DLD1 (cell line): ENCODE measurements around the gene SPOPL.

Source experiments
- in situ Hi-C: cut with HindIII; loops from 2 replicates; pipeline ENCODE4 v1.10.0; 2017; ENCODE audit warnings: low sequenced_read_pairs

The SPOPL gene

DNA sequence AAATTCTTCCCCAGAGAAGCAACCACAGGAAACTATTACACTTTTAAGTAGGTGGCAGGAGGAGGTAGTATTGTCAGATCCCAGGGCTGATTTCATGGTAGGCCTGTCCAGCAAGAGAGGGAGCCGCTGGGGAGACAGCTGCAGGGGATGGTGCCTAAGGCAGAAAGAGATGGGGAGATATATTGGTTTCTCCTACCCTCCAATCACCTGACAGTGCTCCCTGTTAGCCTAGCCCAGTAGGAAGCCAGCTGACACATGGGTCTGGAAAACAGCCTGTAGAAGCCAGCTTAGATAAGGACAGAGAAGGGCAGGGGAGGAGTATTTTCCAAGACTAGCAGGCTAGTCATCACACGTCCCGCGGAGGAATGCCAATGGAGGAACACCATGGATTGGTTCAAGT, 8.2 kb upstream of the SPOPL start:
- in situ Hi-C loops, result no loop called here

DNA sequence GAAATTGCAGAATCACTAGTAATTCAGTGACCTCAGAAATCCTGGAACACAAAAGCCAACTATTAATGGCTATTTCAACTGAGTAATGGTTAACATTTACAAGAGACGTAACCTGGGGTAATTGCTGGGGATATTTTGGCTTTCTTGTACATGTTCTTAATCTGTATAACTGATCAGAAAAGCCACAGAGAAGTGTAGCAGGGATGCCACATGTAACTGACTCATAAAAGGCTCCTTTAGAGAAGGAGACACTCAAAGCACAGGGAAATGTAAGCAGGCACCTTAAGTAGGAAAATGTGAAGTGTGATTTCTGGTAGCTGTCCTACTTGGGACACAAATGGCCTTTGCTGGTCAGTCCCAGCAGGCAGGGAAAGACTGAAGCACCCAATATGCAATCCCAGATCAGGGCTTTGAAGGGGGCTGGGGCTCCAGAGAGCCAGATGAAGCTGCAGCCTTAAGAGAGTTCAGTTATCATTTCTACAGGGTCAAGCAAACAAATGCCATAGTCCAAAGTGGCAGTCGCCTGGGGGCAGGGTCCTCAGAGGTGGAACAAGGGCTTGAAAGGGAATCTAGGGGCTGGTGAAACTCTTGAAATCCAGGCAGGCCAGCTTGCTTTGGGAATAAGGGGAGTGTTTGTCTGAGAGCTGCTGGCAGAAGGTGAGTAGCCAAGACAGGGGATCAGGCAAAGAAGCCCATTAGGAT, 7.2 kb upstream of the SPOPL start:
- in situ Hi-C loops, result no loop called here

DNA sequence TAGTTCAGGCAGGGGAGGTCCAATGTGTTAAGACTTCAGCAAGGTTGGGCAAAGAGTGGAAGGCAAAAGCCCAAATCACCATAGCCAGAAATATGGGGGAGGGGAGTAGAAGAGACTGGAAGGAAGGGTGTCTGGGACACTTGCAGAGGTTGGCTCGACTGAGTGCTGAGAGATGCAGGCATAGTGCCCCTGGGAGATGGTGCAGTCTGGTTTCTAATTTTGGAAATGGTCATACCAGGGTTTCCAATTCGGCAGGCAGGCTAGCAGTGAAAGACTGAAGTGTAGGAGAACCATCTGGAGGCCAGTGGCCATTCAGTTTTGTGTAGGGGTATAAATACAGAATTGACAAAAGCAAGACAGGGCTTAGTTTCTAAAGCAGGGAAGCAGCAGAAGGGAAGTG, 6.2 kb upstream of the SPOPL start:
- in situ Hi-C loops, result no loop called here

DNA sequence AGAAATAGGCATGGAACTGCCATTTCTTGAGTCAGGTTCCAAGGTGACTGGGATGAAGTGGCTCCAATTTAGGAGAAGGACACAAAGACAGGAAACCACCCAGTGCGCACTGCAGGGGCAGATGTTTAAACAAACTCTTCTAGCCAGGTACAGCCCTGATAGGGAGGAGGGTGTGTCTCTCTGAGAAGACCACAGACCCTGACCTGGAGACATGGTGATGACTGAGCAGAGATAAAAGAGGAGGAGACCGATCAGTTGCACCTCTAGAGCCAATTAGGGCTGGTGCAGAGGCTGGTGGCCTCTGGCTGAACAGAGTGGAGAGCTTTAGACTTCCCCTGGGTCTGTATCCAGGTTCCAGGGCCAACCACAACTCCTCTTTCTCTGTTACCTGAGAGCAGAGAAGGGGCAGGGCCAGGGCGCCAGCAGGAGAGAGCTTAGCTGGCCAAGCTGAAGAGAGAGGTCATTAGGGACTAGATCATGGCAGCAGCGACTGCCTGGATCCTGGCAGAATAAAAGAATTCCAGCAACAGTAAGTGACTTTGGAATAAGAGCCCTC, 5.4 kb upstream of the SPOPL start:
- in situ Hi-C loops, result no loop called here

DNA sequence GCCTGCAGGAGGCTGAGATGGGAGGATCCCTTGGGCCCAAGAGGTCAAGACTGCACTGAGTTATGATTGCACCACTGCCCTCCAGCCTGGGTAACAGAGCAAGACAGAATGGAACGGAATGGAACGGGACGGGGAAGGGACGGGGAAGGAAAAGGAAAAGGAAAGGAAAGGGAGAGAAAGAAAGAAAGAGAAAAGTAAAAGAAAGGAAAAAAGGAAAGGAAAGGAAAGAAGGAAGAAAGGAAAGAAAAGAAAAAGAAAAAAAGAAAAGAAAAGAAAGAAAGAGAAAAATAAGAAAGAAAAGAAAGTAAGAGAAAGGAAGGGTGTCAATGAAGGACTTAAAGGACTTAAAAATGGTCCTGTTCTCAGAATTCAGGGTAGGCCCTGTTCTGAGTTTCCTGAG, 4.3 kb upstream of the SPOPL start:
- in situ Hi-C loops, result no loop called here

DNA sequence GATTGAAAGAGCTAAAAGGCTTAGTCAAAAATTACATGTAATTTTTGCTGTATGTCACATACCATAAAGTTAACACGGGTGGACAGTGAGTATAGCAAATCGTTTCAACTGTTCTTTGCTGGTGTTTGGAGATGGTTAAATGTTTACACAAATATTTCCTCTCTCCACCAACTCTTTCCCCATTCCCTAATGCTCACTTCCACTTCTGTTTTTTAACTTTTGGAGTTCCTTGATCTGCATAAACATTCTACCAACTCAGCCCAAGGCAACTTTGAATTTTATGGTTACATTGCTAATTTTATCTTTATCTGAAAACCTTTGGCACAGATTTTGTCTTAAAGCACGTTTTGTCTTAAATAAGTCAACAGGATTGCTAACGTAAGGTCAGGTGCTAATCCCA, 1.9 kb upstream of the SPOPL start:
- in situ Hi-C loops, result no loop called here

DNA sequence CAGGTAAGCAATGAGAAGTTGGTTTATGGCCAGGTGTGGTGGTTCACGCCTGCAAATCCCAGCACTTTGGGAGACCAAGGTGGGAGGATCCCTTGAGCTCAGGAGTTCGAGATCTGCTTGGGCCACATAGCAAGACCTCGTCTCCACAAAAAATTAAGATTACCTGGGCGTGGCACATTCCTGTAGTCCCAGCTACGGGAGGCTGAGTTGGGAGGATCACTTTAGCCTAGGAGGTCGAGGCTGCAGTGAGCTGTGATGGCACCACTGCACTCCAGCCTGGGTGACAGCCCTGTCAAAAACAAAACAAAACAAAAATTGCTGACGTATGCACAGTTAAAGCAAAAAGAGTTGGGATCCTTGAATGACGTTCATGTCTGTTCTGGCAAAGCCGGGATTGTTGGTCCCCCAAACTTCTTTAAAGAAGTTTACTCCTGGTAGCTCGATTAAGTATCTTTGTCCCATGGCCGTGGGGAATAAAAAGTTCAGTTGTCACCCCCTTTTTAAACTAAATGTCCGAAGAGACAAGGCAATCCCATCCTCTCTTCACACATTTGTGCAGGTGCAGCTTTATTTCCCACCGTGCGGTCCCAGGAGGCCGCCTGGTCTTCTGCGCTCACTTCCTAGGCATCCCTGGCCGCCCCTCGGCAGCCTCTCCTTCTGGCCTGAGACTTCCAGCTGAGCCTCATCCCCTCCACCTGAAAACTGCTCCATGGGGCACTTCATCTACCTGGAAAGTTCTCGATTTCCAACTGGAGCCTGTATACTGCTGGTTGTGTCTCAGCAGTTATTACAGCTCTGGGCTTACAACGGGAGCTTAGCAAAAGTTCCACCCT, 762 bp upstream of the SPOPL start:
- in situ Hi-C loops, result no loop called here

DNA sequence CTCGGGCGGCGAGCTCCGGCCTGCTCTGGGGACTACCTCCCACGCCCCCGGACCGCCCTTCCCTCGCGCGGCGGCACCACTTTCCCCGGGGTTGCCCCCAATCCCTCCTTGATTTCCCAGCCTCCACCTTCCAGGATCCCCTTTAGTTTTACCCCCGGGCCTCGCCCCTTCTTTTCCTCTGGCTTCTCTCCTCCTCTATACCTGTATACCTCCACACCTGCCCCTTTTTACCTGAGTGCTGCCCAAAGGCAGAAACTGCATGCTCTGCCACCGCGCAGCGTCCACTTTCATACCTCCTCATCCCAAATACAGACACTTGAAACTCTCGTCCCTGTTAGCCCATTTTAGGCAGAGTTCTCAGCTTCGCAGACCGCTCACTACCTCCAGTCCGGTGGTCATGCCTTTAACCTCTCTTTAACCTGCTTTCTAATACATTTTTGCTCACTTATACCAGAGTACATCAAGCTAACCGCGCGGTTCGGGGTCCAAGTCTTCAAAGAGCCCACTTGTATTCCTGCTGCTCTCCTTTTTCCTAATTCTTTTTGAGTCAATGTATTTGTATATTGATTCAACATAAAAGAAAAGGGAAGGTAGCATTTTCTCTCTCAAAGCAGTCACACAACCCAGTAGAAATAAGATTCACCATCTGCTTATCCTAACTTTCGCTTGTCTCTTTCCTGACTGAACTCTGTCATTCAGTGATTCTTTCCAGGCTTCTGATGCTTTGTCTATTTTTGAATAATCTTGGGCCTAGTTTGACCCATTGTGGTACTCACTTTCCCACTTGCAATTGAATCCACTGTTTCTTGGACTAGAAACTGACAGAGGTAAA, 901 bp downstream of the SPOPL start:
- in situ Hi-C loops, result no loop called here

DNA sequence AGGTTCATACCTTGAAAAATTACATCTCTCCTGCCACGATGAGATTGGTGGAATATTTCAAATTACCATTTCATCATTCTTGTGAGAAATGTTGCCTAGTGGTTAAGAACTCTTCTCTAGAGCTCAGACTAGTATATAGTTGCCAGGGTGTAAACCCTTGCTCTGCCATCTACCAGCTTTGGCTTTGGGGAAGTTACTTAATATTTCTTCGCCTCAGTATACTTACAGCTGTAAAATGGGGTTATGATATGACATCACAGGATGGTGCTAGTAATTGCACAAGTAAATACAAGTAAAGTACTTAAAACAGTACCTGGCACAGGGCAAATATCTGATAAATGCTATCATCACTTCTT, 1.5 kb downstream of the SPOPL start:
- in situ Hi-C loops, result no loop called here

DNA sequence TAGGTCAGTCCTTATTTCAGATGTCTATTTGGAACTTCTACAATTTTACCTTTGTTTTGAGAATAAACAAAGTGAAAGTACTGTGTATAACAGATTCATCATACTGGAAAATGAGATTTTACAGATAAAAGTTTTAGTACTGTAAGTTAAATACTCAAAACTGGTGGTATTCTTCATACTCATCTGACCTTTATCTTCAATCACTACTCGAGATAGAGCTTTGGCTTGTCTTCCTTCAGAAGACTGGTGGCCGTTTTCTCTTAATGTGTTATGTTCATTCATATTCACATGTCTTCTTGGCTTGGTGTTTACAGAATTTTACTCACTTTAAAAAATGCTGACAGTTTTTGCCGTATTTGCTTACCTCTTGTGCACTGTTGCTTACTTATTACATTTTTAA, 2.1 kb downstream of the SPOPL start:
- in situ Hi-C loops, result no loop called here

DNA sequence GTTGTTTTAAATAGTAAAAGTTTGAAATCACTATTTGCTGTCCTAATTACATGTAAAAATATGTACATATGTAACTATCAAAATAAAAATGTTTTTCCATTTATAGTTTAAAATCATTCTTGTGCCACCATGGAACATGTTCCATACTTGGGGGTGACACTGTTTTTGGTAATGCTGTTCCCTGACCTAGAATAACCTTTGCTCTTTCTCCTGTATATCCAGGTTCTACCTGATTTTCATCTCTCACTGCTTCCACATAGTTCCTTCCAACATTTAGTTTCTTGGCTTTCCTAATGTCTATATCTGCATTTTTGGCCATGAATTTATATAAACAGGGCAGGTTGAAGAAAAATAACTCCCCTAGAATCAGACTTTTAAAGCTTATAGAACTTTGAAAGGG, 2.5 kb downstream of the SPOPL start:
- in situ Hi-C loops, result no loop called here

DNA sequence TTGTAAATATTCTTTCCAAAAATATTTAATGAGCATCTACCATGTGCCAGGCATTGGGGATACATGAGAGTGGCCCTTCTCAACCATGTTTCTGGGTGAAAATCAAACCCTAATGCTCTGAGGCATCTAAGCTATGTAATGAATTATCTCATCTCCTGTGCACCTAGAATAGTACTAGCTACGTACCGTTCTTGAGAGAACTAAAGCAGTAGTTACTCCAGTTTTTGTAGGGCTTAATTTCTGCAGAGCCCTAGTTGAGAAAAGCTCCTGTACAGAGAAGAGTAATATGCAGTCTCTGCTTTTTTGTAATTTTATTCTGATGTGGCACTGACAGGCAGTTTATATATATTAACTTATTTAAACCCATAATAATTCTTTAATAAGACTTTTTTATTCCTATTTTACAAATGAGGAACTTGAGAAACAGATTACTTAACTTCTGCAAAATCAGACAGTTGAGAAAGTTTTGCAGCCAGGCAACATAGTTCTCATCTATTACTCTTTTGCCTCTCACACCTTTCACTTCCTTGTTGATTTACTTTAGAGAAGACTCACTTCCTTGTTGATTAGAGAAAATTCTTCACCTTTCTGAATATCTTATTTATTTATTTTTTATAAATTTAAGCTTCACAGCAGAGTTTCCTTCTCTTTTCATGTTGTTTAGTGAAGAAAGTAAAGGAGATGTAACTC, 3.1 kb downstream of the SPOPL start:
- in situ Hi-C loops, result no loop called here

DNA sequence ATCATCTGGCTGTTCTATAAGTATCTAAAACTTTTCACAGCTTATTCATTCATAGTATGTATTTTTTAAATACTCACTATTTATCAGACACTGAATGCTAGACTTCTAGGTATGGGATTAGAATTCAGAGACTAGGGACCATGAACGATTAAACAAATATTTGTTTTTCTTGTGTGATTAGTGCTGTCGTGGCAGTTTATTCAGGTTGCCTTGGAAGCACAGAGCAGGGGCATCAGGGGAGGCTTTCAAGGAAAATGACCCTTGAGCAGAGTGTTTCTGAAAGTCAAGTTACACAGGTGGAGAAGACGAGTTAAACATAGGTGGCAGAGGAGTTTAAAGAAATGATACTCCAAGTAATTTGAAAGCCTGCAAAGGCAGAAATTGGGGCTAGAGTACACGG, 5.7 kb downstream of the SPOPL start:
- in situ Hi-C loops, result no loop called here

DNA sequence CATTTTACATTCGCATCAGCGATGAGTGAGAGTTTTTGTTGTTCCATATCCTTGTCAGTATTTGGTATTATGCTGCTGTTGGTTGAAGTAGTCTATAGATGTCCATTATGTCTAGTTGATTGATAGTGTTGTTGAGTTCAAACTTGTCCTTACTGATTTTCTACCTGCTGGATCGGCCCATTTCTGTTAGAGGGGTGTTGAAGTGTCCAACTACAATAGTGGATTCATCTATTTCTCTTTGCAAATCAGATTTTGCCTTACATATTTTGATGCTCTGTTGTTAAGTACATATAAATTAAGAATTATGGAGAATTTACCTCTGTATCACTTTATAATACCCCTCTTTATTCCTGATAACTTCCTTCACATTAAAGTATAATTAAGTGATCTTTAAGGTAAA, 8.7 kb downstream of the SPOPL start:
- in situ Hi-C loops, result no loop called here

DNA sequence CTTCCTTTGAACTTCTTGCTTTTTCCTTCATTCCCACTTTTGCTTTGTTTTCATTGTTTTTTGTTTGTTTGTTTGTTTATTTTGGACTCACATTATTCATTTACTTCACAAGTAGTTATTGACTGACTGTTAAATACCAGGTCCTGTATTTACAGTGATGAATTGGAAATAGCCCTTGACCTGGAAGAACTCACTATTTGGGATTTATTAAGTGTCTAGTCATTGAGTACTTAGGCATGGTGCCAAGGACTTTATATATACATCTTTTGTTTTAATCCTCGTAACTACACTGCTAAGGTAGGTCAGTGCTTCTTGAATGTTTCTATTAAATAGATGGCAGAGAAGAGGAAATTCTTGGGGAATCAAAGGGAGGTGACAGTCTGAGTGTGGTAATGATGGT, 11.1 kb downstream of the SPOPL start:
- in situ Hi-C loops, result no loop called here

DNA sequence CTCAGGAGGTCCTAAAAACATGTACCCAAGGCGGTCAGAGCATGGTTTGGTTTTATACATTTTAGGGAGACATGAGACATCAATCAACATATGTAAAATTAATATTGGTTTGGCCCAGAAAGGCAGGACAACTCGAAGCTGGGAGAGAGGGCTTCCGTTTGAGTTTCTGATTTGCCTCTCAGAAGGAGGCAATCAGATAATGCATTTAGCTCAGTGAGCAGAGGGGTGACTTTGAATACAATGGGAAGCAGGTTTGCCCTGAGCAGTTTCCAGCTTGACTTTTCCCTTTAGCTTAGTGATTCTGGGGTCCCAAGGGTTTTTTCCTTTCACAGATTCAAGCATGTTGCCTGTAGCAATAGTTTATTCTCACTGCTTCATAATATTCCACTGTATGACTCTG, 12.6 kb downstream of the SPOPL start:
- in situ Hi-C loops, result no loop called here

DNA sequence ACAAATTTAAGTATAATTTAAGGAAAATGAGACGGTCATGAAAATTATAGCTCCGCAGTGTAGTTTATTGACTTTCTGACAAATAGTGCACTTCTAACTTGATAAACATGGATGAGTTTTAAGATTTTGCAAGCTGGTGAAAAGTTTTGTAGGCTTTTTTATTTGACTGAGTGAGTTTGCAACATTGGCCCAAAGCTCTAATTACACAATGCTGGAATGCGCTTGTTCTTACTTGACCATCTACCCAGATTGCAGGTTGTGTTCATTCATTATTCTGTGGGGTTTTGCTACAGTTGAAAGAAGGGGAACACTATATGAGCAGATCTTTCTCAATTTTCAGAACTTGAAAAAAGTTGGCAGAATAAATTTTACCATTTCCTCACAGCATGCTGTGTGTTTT, 13.5 kb downstream of the SPOPL start:
- in situ Hi-C loops, result no loop called here

DNA sequence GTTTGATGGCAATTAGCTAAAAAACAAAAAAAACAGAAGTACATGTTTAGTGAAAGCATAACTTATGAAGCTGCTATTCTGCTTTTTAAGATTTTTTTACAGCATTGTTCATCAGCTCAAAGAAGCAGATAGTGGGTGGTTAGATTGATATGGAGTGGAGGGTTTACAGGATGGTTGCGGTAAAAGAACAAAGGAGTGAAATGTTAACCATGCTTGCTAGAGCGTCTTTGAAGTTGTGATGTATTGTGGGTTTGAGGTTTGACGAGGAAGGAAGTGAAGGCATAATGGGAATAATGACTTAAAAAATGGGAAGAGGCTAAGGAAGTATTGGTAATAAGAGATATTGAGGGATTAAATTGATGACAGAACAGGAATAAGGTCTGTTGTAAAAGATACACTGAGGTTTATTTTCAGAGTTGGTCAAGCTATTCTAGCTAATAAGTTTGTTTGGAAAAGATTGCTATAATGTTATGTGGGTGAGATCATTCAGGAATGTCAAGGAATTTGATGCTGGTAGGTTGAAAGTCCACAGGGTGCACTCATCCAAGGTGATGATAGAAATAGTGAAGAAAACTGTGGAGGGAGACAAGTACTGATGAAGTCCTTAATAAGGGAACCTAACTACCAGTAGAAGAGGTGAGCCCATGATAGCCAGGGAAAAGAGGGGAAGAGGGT, 14.6 kb downstream of the SPOPL start:
- in situ Hi-C loops, result no loop called here

DNA sequence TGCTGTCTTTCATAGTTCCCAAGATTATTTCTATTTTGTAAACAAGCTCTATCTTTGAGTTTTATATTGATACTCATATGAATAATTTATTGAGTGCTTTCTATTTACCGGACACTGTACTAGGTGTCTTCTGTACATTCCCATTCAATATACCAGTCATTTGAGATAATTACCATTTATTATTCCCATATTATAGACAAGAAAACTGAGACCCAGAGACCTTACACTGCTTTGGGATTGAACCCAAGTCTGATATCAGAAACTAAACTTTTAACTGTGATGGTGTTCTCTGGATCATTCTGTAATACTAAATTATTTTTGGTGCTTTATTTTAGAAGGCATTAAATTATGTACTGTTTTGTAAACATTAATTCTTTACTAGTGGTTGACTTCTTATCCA, 17.3 kb downstream of the SPOPL start:
- in situ Hi-C loops, result no loop called here

DNA sequence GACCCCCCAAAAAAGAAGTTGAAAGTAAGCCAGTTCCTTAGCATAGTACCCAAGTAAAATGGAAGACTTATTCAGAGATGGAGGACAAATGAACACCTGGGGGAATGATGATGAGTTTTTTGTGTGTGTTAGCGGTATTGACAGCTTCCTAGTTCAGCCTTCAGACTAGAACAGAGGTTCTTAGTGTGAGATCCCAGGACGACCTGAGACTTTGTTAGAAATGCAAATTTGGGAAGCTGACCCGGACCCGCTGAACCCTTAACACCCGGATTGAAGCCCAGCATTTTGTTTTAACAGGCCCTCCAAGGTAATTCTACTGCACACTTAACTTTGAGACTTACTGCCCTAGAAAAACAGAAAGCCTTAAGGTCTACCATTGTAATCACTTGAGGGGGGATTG, 20.3 kb downstream of the SPOPL start:
- in situ Hi-C loops, result no loop called here
